Keratinocyte (primary cell): ENCODE measurements around the gene DNAH11.

Source experiments
- EZH2 ChIP-seq: IDR thresholded peaks from one replicate; pipeline ENCODE4 v1.6.1; 2012; ENCODE audit warnings: inconsistent platforms, mild to moderate bottlenecking, low read length, moderate library complexity
- TF ChIP-seq, protein P1 (sequence below), 3 experiments: IDR thresholded peaks in 1 of 3; conservative IDR thresholded peaks in 1 of 3; optimal IDR thresholded peaks in 1 of 3; 2 replicates in 2 of 3; 3 replicates in 1 of 3; pipeline versions ENCODE3 to v1.5.1; 2011; ENCODE audit warnings: low read length in 3 of 3, mild to moderate bottlenecking in 3 of 3, moderate library complexity in 2 of 3, control low read depth in 1 of 3, inconsistent platforms in 1 of 3; ENCODE audit not compliant: insufficient read depth in 2 of 3; ENCODE audit errors: extremely low read depth in 1 of 3

DNA sequence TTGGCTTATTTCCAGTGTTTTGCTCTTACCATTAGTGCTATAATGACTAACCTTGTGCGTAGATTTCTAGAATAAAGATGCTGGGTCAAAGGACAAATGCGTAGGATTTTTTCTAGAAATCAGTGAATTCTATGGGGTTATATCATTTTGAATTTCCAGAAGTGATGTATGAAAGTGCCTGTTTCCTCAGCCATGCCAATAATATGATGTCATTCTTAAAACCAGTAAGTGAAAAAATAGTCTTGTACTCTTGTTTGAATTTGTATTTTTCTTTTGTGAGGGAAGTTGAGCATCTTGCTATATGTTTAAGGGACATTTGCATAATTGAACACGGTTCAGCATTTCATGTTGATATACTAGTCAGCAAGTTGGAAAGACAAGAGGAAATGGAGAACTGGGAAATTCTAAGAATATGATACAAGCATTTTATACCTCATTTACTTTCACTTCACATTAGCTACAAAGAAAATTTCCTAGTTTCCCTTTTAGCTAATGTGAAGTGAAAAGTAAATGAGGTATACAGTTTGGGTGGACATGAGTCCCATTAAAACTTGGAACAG, 3.8 kb upstream of the DNAH11 start:
- TF ChIP-seq, protein P1, sequence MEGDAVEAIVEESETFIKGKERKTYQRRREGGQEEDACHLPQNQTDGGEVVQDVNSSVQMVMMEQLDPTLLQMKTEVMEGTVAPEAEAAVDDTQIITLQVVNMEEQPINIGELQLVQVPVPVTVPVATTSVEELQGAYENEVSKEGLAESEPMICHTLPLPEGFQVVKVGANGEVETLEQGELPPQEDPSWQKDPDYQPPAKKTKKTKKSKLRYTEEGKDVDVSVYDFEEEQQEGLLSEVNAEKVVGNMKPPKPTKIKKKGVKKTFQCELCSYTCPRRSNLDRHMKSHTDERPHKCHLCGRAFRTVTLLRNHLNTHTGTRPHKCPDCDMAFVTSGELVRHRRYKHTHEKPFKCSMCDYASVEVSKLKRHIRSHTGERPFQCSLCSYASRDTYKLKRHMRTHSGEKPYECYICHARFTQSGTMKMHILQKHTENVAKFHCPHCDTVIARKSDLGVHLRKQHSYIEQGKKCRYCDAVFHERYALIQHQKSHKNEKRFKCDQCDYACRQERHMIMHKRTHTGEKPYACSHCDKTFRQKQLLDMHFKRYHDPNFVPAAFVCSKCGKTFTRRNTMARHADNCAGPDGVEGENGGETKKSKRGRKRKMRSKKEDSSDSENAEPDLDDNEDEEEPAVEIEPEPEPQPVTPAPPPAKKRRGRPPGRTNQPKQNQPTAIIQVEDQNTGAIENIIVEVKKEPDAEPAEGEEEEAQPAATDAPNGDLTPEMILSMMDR (optimal IDR thresholded peaks at IDR 0.05 in 1 of 3, IDR thresholded peaks at IDR 0.05 in 1 of 3, conservative IDR thresholded peaks at IDR 0.05 in 1 of 3; ENCODE audit: extremely low read depth in 1 of 3, insufficient read depth in 2 of 3, low read length in 3 of 3) = no peak
- no peak for TF ChIP-seq EZH2
